Stimulated activated CD4-positive, alpha-beta T cell treated with anti-CD3 and anti-CD28 coated beads, Interleukin-4, amount 100 ng/mL, for 4 hours (primary cell): Measurements from ENCODE around the gene ARHGEF10L.
"Not testable (repeated sequence)": the region's sequence is repeated elsewhere in the genome, so short reads cannot be mapped to it uniquely, and the experiment has no call there.

Experiments
- DNase-seq, 2 experiments: peaks; one replicate each; pipeline ENCODE4 v3.0.0-alpha.2; 2020

Gene ARHGEF10L

GRCh38 chr1:17539477-17540254 lies at the start of gene ARHGEF10L:
TSS of gene ARHGEF10L (plus strand) at chr1:17539698. CDS start at chr1:17580596, 40,898 bp downstream.
- DNase-seq, result no peak

GRCh38 chr1:17489768-17490417 lies 49.6 kb upstream of the ARHGEF10L start:
- not testable (repeated sequence) for DNase-seq

GRCh38 chr1:17490667-17491066 lies 48.8 kb upstream of the ARHGEF10L start:
- not testable (repeated sequence) for DNase-seq

- DNase-seq, result peak; percentile 44 to 58
Measured at GRCh38 chr1:17494114-17494729, 45.3 kb upstream of the ARHGEF10L start.

- DNase-seq, result no peak
Measured at GRCh38 chr1:17496419-17496818, 43.1 kb upstream of the ARHGEF10L start.

GRCh38 chr1:17498214-17498613 lies 41.3 kb upstream of the ARHGEF10L start:
- DNase-seq, result no peak

GRCh38 chr1:17502326-17502778 lies 37.1 kb upstream of the ARHGEF10L start:
- peak; percentile 7 to 37 for DNase-seq

- DNase-seq, result no peak
Measured at GRCh38 chr1:17503146-17503545, 36.4 kb upstream of the ARHGEF10L start.

- DNase-seq, result not testable (repeated sequence)
Measured at GRCh38 chr1:17507200-17507599, 32.3 kb upstream of the ARHGEF10L start.

- DNase-seq, result no peak
Measured at GRCh38 chr1:17507915-17508314, 31.6 kb upstream of the ARHGEF10L start.

GRCh38 chr1:17509363-17509762 lies 30.1 kb upstream of the ARHGEF10L start:
- DNase-seq, result no peak

GRCh38 chr1:17510138-17510537 lies 29.4 kb upstream of the ARHGEF10L start:
- DNase-seq, result no peak

GRCh38 chr1:17511188-17511587 lies 28.3 kb upstream of the ARHGEF10L start:
- DNase-seq, result no peak

- DNase-seq, result no peak
Measured at GRCh38 chr1:17513131-17513530, 26.4 kb upstream of the ARHGEF10L start.

- DNase-seq, result no peak
Measured at GRCh38 chr1:17514776-17515175, 24.7 kb upstream of the ARHGEF10L start.

- no peak for DNase-seq
Measured at GRCh38 chr1:17515902-17516301, 23.6 kb upstream of the ARHGEF10L start.

GRCh38 chr1:17516303-17517214 lies 22.9 kb upstream of the ARHGEF10L start:
- no peak for DNase-seq

GRCh38 chr1:17520041-17520440 lies 19.5 kb upstream of the ARHGEF10L start:
- no peak for DNase-seq

GRCh38 chr1:17520473-17521319 lies 18.8 kb upstream of the ARHGEF10L start:
- DNase-seq, result no peak

GRCh38 chr1:17521946-17522612 lies 17.4 kb upstream of the ARHGEF10L start:
- DNase-seq, result no peak
